NCI-H226 (cell line): ENCODE measurements around the gene CRKL.

Experiments used
- DNase-seq: peaks from one replicate; pipeline ENCODE4 v3.0.0-alpha.2; 2015

Gene CRKL

GRCh38 chr22:20952544-20953341 is 35.5 kb downstream of the CRKL start:
- DNase-seq: no peak

GRCh38 chr22:20953342-20953608 is 36.1 kb downstream of the CRKL start:
- DNase-seq: no peak

DNA sequence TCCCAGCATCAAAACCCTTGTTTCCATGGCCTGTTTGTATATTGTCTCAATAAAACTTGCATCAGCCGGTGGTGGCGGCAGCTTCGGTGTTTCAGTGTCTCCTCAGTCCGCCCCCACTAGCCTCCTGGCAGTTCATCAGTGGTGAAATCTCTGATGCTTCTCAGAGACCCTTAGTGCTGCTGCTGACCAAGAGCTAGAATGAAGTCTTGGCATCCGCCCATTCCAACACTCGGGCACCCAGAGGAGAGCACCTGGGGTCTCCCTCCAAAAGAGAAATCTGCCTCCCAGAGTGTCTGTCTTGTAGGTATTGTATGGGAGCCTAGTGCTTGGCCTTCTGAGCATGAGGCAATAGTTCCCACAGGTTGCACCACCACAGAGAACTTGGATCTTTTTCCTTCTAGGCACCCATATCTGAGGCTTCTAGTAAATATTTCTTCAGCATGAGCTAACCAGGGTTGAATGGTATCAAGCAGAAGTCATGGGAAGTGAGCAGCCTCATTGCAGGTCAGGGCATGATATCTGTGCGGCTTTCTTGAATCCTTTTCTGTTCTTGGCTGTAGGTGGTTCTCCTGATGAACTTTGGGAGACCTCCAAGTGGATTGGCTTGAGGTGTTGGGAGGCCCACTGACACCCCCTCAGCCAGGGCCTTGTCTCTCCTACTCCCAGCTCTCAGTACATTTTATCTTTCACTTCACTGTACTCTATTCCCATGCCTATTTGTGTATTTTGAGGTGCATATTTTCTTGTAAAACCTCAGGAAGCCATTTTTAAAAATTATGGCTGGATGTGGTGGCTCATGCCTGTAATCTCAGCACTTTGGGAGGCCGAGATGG is 36.7 kb downstream of the CRKL start:
- DNase-seq: no peak

GRCh38 chr22:20955548-20955947 is 38.3 kb downstream of the CRKL start:
- DNase-seq: no peak

DNA sequence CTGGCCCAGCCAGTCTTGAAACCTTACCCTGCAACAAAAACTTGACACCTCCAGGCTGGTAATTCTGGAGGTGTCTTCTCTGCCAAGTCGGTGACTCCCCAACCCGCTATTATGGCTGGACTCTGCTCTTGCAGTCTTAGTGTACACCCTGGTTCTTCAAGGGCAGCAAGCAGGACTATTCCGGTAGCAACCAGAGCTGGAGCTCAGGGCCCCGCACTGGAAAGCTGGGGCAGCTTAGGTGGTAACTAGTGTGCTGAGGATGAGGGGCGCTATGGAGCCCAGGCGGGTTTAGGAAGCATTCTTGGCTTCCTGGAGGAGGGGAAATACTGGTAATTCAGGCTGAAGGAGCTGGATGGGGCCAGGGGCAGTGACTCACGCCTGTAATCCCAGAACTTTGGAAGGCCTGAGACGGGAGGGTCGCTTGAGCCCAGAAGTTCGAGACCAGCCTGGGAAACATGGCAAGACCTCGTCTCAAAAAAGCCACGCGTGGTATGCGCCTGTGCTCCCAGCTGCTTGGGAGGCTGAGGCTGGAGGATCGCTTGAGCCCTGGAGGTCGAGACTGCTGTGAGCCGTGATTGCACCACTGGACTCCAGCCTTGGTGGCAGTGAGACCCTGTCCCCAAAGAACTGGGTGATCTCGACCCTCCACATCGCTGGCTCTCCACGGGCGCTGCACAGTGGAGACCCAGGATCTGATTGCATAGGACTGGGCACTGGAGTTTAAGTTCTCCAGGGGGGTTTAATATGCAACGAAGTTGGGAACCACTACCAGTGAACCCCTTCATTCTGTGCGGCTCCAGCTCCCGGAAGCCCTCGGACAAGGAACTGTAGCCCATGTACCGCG is 39.3 kb downstream of the CRKL start:
- no peak for DNase-seq

GRCh38 chr22:20957102-20957682 is 40.0 kb downstream of the CRKL start:
- no peak for DNase-seq

DNA sequence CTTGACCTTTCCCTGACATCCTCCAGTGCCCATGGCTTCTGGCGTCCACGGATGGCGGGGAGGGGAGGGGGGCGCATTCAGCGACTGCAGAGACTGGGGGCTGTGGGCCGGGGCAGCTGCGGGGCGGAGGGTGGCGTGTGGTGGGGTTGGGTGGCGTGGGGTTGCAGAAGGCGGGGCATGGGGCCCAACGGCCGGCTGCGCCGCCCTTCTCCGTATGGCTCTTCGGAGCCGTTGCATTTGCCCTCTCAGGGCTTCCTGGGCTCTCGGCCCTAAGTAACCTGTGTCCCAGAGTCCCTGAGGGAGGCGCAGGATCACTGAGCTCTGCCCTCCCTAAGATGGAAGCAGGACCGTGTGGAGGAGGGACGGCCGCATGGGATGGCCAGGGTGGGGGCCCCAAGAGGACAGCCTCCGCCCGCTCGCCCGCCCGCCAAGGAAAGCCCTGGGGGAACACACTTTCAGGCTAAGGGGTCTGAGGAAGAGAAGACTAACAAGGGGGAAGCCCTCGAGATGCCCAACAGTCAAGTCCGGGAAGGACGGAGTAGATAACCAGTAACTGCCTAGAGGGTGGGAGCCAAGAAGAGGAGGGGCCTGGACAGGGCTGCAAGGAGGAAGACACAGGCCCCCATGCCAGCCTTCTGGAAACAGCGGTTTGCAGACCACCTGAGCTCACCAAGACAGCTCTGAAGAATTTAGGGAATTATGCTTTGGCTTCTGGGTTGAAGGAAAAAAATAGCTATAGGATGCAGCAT is 40.6 kb downstream of the CRKL start:
- DNase-seq: no peak

GRCh38 chr22:20959578-20960461 is 42.6 kb downstream of the CRKL start:
- DNase-seq: no peak

- DNase-seq: no peak
Measured at GRCh38 chr22:20960609-20961008, 43.4 kb downstream of the CRKL start.

- DNase-seq: no peak
Measured at GRCh38 chr22:20962491-20962945, 45.3 kb downstream of the CRKL start.

- no peak for DNase-seq
Measured at GRCh38 chr22:20963201-20964052, 46.2 kb downstream of the CRKL start.

DNA sequence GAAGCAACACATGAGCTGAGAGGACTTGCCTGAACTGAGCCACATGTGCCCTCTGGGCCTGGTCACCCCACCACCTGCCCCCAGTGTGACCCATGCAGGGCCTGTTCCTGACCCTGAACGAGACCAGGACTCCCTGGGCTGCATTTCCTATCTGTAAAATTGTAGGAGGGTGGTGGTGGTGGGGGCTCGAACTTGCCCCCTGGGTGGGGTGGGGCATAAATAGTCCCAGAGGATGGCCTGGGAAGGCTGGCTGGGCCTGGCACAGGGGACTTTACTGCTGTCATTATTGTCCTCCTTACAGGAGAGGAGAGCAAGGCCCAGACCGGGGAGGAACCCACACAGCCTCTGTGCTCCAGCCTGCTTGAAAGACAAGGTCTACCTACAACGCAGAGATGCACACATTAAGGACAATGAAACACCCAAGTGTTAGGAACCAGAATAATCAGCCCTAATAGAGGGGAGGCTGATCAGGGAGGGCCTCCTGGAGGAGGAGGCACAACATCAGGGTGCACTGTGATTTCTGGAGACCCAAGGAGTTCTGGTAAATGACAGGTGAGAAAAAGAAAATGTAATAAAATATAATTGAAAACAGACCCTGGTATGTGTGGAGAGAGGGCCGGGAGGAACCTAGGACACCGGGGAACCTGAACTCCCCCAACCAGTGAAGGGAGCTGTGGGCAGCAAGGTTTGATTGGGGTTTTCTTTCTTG is 47.0 kb downstream of the CRKL start:
- DNase-seq: no peak

DNA sequence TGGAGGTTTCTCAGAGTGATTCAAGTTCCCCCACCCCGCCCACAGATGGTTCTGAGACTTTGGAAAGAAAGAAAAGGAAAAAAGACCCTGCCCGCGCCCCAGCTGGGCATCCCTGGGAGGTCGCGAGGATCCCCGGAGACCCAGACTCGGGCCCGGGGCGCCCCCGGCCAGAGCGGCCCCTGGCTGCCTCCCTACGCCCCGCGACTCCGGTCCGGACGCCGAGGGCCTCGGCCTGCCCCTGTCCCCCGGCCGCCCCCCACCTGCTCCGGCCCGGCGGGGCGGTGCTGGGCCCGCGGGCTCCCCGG is 47.5 kb downstream of the CRKL start:
- DNase-seq: no peak

- DNase-seq: no peak
Measured at GRCh38 chr22:20965104-20965887, 48.1 kb downstream of the CRKL start.

- no peak for DNase-seq
Measured at GRCh38 chr22:20965888-20966855, 49.0 kb downstream of the CRKL start.

DNA sequence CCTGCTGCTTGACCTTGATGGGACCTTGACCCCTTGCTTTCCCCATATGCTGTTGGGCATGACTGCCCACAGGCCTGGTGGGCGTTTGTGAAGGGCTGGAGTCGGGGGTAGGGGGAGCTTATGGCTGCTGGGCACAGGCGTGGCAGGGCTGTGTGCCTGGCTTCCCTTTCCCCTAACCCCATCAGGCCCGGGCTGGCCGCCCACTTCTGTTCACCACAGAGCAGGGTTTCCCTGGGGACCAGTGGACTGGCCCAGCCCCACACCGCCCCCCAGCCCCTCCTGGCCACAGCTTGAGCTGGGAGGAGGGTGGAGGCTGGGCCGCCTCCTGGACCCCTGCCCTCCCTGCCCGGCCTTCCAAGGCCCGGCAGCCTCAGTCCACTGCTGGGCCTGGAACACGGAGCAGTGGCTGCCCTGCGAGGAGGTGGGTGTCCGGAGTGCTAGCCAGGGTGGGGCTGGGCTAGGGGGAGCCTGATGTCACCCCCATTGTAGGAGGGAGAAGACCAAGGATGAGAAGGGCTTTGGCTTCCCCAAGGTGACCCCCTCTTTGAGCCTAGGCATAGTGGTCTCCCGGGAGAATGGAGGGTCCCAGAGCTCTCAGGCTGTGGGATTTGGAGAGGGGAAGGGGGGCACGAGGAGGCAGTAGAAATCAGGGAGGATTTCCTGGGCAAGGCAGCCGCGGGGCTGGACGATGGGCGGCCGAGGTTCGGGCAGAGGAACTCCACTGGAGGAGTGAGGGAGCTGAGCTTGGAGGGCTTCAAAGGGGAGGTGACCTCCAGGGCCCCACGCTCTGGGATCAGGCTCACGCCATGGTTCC is 49.9 kb downstream of the CRKL start, which contains the start of gene AIFM3:
Gene AIFM3 (plus strand): TSS at position 373 of the 814 bp plus-strand sequence. CDS start 690 bp downstream, outside the sequence.
- no peak for DNase-seq
